Upper lobe of left lung (tissue), 4 donors: ENCODE data around the gene SDK1.

Source experiments
- EP300 ChIP-seq, 4 donors: sonication (generic); formaldehyde crosslinking; IDR thresholded peaks; one replicate each; pipeline ENCODE4 v1.5.1; 2017; ENCODE audit warnings: antibody characterized with exemption in 4 of 4, control low read depth in 2 of 4
- POLR2AphosphoS5 ChIP-seq, 2 donors: sonication (generic); formaldehyde crosslinking; IDR thresholded peaks; one replicate each; pipeline ENCODE4 v1.5.1; 2017; ENCODE audit warnings: antibody characterized with exemption in 2 of 2
- TF ChIP-seq, protein P1 (sequence below), 6 experiments: fragments of 450-650 bp in 4 of 6; fragments of 200-600 bp in 2 of 6; sonication (generic) in 2 of 6; IDR thresholded peaks; one replicate each; pipeline ENCODE4 v1.5.1; 2016 to 2019; ENCODE audit warnings: antibody characterized with exemption in 6 of 6

DNA sequence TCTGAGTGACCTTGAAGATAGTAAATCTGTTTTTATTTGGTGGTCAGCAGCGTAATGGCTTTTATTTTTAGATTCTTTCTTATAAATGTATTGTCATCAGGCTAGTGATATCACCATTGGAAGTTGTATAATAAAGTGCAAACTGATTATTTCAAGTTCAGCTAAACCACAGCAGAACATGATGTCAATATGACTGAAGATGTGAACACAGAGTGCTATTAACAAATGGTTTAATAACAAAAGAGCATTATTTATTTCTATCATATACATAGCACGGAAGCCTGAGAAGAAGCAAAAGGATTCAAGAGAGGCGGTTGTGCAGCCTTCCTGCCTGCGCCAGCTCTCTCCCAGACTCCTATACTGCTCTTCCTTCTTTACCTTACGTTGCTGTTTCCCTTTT is 142.7 kb downstream of the SDK1 start:
- TF ChIP-seq, protein P1, sequence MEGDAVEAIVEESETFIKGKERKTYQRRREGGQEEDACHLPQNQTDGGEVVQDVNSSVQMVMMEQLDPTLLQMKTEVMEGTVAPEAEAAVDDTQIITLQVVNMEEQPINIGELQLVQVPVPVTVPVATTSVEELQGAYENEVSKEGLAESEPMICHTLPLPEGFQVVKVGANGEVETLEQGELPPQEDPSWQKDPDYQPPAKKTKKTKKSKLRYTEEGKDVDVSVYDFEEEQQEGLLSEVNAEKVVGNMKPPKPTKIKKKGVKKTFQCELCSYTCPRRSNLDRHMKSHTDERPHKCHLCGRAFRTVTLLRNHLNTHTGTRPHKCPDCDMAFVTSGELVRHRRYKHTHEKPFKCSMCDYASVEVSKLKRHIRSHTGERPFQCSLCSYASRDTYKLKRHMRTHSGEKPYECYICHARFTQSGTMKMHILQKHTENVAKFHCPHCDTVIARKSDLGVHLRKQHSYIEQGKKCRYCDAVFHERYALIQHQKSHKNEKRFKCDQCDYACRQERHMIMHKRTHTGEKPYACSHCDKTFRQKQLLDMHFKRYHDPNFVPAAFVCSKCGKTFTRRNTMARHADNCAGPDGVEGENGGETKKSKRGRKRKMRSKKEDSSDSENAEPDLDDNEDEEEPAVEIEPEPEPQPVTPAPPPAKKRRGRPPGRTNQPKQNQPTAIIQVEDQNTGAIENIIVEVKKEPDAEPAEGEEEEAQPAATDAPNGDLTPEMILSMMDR (IDR thresholded peaks at IDR 0.05), result no peak
- no peak for TF ChIP-seq EP300 (IDR thresholded peaks at IDR 0.05)
- no peak for TF ChIP-seq POLR2AphosphoS5 (IDR thresholded peaks at IDR 0.05)
